PFSK-1 (cell line): ENCODE data around the gene MAGT1.

Experiments used
- FOXP2 ChIP-seq: optimal IDR thresholded peaks from 2 replicates; pipeline ENCODE3; 2011; ENCODE audit warnings: borderline replicate concordance, control low read depth, inconsistent platforms; ENCODE audit not compliant: insufficient read depth; ENCODE audit errors: extremely low read length, extremely low read depth
- POLR2AphosphoS5 ChIP-seq: IDR thresholded peaks from 2 replicates; pipeline ENCODE4 v1.6.1; 2012; ENCODE audit warnings: low read depth, mild to moderate bottlenecking, control low read depth, low read length, moderate library complexity
- SIN3A ChIP-seq: IDR thresholded peaks from 2 replicates; pipeline ENCODE4 v1.6.1; 2012; ENCODE audit warnings: mild to moderate bottlenecking, low read length, moderate library complexity, borderline replicate concordance; ENCODE audit not compliant: insufficient read depth
- TAF1 ChIP-seq: IDR thresholded peaks from 2 replicates; pipeline ENCODE4 v1.6.1; 2012; ENCODE audit warnings: low read length, control low read depth, borderline replicate concordance; ENCODE audit not compliant: insufficient read depth
- TF ChIP-seq, protein P1 (sequence below), 2 experiments: IDR thresholded peaks; 2 replicates each; pipeline versions ENCODE4 v1.6.1 to v1.8.0; 2011 to 2012; ENCODE audit warnings: low read depth in 2 of 2, low read length in 2 of 2, control low read depth in 1 of 2, inconsistent platforms in 1 of 2, mild to moderate bottlenecking in 1 of 2, moderate library complexity in 1 of 2; ENCODE audit not compliant: insufficient read depth in 1 of 2

The MAGT1 gene

GRCh38 chrX:77918568-77918967 lies 23.3 kb upstream of the MAGT1 start:
- no peak for TF ChIP-seq POLR2AphosphoS5
- TF ChIP-seq TAF1, result no peak
- no peak for TF ChIP-seq FOXP2
- no peak for TF ChIP-seq SIN3A
- TF ChIP-seq, protein P1, sequence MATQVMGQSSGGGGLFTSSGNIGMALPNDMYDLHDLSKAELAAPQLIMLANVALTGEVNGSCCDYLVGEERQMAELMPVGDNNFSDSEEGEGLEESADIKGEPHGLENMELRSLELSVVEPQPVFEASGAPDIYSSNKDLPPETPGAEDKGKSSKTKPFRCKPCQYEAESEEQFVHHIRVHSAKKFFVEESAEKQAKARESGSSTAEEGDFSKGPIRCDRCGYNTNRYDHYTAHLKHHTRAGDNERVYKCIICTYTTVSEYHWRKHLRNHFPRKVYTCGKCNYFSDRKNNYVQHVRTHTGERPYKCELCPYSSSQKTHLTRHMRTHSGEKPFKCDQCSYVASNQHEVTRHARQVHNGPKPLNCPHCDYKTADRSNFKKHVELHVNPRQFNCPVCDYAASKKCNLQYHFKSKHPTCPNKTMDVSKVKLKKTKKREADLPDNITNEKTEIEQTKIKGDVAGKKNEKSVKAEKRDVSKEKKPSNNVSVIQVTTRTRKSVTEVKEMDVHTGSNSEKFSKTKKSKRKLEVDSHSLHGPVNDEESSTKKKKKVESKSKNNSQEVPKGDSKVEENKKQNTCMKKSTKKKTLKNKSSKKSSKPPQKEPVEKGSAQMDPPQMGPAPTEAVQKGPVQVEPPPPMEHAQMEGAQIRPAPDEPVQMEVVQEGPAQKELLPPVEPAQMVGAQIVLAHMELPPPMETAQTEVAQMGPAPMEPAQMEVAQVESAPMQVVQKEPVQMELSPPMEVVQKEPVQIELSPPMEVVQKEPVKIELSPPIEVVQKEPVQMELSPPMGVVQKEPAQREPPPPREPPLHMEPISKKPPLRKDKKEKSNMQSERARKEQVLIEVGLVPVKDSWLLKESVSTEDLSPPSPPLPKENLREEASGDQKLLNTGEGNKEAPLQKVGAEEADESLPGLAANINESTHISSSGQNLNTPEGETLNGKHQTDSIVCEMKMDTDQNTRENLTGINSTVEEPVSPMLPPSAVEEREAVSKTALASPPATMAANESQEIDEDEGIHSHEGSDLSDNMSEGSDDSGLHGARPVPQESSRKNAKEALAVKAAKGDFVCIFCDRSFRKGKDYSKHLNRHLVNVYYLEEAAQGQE (IDR thresholded peaks at IDR 0.05; ENCODE audit: insufficient read depth in 1 of 2, low read depth in 2 of 2, low read length in 2 of 2), result no peak

GRCh38 chrX:77917294-77917933 lies 22.2 kb upstream of the MAGT1 start:
- no peak for TF ChIP-seq FOXP2
- TF ChIP-seq POLR2AphosphoS5, result no peak

DNA sequence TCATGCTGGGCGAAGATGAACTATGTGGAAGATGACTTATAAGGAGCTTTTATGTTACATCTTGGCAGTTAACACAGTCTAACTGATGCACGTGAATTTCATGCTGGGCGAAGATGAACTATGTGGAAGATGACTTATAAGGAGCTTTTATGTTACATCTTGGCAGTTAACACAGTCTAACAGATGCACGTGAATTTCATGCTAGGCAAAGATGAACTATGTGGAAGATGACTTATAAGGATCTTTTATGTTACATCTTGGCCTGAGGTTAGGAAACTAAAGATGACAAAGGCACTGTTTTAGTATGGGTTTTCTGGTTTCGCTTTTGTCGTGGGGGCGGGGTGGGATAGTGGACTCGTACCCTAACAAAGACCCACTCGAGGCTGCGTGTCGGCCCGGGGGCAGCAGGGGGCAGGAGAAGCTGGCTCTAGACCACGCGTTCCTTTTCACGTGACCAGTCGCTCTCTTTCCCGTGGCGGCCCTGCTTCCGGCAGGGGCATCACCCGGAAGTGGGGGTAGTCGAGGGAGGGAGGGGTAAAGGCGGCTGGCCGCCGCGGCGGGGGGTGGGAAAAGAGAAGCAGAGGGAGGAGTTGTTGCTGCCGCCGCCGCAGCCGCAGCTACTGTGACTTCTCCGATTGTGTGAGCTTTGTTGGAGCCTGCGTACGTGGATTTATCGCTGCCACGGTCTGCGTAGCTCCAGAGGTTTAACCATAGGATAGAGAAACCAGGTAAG lies 15.0 kb upstream of the MAGT1 start, which contains the start of gene ATP7A:
Gene ATP7A, plus strand, starts transcription at position 586 of the 733 bp plus-strand sequence. CDS start 60,949 bp downstream, outside the sequence.
- TF ChIP-seq POLR2AphosphoS5 (no peak), FOXP2 (peak; percentile 63), SIN3A (no peak), TAF1 (no peak)
- TF ChIP-seq, protein P1 (IDR thresholded peaks at IDR 0.05; ENCODE audit: insufficient read depth in 1 of 2, low read depth in 2 of 2, low read length in 2 of 2), result no peak

DNA sequence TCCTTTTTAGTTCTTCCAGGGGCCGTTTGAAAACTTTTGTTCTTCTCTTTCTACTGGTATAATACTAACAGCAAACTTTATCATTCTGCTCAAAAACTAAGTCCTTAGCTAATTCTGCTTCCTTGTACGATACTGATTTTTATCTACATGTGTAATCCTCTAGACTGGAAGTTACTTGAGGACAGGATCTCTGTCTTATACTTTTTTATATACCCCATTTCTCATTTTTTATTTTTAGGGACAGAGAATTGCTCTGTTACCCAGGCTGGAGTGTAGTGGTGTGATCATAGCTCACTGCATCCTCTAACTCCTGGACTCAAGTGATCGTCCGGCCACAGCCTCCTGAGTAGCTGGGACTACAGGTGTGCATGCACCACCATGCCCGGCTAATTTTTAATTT lies 6.3 kb upstream of the MAGT1 start:
- TF ChIP-seq FOXP2, result no peak
- TF ChIP-seq TAF1, result no peak
- no peak for TF ChIP-seq POLR2AphosphoS5
- TF ChIP-seq, protein P1 (IDR thresholded peaks at IDR 0.05; ENCODE audit: insufficient read depth in 1 of 2, low read depth in 2 of 2, low read length in 2 of 2), result no peak
- TF ChIP-seq SIN3A, result no peak

DNA sequence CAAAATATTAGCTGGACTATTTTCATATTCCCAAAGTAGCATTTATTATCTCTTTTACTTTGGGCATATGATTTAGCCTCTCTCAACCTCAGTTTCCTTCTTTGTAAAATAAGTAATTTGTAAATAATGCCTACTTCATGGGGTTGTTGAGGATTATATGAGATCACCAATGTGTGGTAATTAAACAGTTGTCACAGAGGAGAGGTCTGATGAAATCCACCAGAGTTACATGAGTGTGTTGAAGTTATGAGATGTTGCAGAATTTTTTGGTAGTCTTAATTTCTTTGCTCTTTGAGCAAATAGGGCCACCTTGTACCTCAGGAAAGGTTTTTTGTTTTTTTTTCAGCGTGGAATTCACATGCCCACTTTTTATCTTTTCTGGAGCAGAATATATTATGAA lies 5.5 kb upstream of the MAGT1 start:
- TF ChIP-seq FOXP2 (no peak), TAF1 (no peak), SIN3A (no peak), POLR2AphosphoS5 (no peak)
- TF ChIP-seq, protein P1 (IDR thresholded peaks at IDR 0.05; ENCODE audit: insufficient read depth in 1 of 2, low read depth in 2 of 2, low read length in 2 of 2), result no peak
